GDM1 (cell line): ENCODE measurements around the gene CAP2.
"Not testable (repeated sequence)": the region's sequence is repeated elsewhere in the genome, so short reads cannot be mapped to it uniquely, and the experiment has no call there.

Experiments used
- DNase-seq: peaks from one replicate; lab custom pipeline; 2025; lab: John Stamatoyannopoulos, UW

The CAP2 gene

DNA sequence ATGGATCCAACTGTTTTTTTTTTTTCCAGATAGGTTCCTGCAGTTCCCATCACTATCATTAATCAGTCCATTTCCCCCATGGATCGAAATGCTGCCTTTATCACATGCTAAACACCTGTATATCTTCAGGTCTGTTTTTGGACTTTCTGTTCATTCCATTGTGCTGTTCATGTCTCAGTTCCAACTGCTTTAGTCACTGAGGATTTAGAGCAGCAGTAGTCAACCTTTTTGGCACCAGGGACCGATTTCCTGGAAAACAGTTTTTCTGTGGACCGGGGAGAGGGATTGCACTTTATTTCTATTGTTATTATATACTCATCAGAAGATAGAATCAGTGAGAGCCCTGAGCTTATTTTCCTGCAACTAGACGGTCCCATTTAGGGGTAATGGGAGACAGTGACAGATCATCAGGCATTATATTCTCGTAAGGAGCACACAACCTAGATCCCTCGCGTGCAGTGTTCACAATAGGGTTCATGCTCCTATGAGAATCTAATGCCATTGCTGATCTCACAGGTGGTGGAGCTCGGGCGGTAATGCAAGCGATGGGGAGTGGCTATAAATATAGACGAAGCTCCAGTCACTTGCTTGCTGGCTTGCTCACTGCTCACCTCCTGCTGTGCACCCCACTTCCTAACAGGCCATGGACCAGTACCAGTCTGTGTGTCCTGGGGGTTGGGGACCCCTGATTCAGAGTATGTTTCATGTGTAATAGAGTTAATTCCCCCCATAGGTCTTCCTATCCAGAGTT lies 46.0 kb downstream of the CAP2 start:
- DNase-seq = no peak

DNA sequence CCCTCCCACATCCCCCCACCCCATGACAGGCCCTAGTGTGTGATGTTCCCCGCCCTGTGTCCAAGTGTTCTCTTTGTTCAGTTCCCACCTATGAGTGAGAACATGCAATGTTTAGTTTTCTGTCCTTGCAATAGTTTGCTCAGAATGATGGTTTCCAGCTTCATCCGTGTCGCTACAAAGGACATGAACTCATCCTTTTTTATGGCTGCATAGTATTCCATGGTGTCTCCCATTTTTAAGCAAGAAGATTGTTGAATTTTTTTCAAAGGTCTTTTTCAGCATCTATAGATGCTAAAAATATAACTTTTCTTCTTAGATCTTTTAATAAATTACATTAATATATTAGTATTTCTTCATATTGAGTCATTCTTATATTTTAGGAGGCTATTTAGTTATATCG lies 47.4 kb downstream of the CAP2 start:
- DNase-seq = not testable (repeated sequence)

DNA sequence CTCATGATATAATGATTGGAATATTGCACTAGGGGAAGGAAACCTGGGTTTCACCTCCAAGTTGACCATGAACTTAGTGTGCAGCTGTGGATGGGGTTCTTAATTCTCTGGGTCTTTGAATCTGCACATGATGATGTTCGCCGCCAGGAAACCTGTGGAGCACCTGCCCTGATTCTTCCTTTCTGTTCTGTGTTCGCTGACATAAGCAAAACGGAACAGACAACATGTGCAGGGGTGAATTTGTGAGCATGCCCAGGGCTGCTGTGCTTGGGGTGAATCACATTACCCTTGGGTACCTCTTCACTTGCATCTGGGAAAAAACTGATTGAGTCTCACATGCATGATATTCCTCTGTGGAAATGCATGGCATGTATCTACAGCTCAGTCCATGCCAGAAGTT lies 48.8 kb downstream of the CAP2 start:
- no peak for DNase-seq

DNA sequence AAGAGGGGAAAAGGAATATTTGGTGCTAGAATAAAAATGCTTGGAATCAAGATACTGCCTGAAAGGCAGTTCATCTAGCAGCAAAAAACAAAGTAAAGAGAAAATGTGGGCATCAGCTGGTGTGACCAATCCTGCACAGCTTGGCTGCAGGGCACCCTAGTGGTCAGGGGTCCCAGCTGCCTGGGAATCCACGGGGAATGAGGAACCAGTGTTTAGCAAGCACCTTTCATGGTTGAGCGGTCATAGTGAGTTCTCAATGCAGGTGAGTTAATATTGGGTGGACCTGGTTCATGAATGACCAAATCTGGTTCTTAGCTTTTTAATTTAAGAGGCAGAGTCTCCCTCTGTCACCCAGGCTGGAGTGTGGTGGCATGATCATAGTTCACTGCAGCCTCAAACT lies 53.3 kb downstream of the CAP2 start:
- DNase-seq = no peak

DNA sequence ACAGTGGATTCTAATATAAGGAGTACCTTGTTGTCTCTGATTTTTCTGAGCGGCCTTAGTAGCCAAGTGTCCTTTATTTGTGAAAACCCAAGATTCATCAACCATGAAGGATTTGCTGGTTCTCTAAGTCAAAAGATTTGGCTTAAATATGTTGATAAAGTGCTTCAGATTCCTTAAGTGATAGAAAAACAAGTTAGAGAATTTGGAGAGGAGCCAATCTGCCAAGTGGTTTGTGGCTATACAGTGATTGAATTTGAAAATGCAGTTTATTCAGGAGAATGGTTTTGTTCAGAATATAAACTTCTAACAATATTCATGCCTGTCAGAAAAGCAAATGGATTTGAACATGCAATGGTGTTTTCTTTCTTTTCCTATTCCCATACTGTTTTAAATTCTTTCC lies 54.8 kb downstream of the CAP2 start:
- no peak for DNase-seq

DNA sequence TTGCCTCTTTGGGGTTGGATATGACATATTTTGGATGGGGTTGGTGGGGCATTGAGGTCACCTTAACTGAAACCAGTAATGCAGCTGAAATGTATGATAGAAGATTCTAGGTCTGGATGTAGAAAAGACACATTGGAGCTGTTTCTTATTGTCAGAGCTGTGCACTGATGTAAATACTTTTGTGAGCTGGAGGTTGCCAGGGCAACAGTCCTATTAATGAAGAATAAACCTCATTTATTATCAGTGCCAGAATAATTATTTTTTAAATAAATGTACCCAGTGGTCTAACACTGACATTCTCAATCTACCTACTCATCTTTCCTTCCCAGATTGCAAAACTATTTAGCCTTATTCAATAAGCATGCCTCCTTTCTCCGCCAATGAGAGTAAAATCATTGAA lies 57.0 kb downstream of the CAP2 start:
- DNase-seq = no peak

DNA sequence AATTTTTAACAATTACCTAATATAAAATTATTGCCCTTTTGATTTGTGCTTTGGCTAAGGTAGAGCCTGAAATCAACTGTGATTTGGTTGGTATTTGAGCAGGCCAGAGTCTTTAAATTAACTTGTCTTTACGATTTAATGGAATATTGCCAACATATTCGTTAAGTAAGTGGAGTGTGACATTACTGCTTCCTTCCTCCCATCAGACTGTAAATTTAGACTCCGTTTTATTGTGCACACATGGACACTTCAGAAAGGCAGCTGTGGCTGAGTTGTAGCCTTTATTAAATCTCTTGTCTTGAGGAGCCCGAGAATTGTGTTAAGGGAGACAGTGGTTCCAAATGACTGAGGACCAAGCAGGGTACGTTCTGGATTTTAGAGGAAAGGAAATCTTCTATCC lies 57.4 kb downstream of the CAP2 start:
- DNase-seq = no peak

DNA sequence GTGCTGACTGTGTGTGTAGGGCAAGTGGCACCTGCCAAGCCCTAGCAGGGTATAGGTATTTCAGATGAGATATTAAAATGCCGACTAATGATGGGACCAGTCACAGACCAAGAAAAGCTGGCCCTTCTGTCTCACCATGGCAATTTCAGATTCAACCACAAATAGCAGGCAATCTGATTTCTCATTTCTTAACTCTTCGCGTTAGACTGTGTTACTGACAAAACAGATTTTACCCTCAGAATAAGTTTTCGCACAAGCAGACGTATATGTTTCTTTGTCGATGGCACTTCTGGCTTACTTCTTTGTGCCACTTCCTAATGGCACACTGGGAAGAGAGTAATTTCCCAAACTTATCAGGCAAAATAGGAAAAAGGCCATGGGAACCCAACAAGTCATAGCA lies 58.7 kb downstream of the CAP2 start:
- DNase-seq = no peak

DNA sequence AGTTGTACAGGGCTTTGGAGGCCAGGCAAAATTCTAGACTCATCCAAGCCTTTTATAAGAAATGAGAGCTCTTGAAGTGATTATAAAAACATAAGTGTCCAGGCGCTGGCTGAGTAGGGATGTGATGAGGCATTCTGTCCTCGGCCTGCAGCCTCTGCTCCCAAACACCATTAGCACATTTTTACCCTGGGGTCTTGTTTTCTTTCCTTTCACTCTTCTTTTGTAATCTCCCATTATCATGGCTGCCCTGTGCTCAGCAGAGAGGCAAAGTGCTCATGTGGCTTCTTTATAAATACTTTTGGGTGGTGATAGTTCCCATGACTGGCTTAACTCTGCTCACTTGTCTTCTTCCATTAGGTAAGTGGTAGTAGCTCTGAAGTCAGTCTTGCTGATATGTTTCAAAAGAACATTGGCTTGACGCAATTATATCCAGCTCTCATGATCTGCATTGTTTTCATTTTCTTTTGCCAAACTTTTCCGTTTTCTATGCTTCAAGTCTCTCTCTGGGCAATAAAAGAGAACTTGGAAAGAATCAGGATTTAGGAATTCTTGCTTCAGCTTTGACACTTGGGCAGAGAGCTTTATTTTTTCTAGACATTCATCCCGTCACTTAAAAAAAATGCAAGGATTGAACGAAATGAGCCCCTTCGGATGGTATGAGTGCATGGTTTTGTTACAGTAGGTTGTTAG lies 61.1 kb downstream of the CAP2 start:
- no peak for DNase-seq

DNA sequence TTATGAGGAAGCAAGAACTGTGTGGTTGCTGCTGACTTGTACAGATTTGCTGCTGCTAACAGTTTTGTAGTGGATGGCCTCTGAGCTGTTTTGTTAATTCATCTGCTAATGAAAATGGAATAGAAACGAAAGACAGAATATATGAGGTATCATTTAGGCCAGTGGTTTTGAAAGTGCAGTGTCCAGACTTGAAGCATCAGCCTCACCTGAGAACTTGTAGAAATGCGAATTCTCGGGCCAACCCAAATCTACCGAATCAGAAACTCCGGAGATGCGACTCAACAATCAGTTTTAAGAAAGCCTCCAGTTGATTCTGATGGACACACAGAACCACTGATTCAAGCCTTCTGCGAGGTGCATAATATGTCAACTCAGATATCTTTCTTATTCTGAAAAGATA lies 62.5 kb downstream of the CAP2 start:
- DNase-seq = no peak

DNA sequence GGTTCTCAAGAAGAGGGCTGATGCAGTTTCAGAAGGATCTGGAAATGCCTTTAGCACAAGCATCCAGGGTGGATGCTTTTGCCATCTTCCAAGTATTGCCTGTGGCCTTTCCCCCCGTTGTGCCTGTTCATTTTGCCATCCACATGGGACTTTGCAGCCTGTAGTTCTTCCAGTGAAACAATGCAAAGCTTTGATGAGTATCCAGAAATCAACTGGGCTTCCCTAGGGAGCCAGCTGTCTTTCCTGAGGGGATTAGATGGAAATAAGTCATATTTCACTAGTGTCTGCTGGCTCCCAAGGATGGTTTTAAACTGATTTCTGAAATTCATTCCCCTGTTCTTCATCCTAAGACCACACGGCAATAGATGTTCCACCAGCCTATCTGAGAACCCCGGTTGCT lies 63.3 kb downstream of the CAP2 start:
- no peak for DNase-seq

DNA sequence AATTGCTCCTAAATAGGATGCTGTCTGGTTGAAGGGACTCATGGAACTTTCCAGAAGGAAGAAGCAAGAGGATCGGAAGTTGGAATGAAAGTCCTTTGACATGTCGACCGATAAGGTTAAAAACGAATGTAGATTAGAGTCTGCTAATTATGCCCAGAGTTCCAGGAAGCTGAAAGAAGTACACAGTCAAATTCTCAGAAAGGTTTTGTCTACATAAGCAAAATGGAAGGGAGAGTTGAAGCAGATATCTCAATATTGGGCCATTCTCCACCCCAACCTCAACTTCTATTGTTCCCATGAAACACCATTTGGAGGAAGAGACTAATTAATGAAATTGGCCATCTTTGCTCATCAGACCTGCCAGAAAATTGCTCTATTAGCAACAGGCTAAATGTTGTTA lies 64.0 kb downstream of the CAP2 start:
- no peak for DNase-seq

DNA sequence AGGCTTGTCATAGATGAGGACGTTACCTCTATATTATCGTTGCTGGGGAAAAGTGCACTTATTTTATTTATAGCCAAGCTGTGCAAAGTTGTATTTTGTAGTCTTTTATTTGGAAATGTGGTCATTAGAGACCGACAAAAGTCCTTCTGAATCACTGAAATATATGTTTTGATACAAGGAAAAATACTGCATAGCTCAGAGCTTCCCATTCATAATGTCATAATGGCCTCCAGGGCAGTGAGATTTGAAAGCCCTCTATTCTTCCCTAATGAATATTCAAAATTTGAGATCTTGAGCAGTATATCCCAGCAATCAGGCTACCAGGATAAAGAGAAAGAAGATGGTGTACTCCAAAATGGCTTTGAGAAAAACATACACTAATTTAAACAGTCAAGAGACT lies 64.6 kb downstream of the CAP2 start:
- DNase-seq = no peak

DNA sequence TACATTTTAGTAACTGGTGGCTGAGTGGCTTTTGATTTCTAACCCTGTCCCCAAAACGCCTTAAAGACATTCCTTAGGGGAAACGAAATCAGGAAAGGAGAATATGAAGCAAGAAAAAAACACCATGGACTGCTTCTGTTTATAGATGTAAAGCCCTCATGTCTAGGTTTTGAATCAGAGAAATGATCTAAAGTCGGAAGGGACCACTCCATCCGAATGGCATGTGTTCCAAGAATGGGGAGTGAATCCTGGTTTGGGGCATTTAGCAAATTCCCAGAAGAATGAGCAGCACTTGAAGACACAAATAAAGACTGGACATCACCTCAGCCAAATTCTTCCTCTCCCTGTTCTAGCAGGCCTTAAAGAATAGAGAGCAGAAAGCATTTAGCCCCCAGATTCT lies 65.6 kb downstream of the CAP2 start:
- no peak for DNase-seq

DNA sequence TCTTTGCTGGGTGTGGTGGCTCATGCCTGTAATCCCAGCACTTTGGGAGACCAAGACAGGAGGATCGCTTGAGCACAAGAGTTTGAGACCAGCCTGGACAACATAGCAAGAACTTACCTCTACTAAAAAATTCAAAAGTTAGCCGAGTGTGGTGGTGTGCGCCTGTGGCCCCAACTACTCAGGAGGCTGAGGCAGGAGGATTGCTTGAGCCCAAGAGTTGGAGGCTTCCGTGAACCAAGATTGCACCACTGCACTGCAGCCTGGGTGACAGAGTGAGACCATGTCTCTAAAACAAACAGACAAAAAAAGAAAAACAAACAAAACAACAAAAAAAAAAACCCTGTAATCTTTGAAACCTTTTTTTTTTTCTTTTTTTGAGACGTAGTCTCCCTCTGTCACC lies 67.5 kb downstream of the CAP2 start:
- no peak for DNase-seq

DNA sequence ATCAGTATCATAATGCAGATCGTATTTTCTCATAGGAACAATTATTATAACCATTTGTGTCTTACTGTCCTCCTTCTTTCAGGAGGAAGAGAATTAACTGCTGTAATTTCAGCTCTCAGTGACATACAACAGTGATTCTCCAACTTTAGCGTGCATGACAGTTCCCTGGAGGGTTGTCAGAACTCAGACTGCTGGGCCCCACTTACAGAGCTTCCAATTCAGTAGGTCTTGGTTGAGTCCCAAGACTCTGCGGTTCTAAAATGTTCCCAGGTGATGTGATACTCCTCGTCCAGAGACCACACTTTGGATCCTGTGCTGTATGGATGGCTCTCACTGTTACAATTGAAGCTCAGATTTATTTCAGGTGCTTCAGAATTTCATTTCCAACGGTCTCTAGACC lies 72.8 kb downstream of the CAP2 start:
- no peak for DNase-seq

DNA sequence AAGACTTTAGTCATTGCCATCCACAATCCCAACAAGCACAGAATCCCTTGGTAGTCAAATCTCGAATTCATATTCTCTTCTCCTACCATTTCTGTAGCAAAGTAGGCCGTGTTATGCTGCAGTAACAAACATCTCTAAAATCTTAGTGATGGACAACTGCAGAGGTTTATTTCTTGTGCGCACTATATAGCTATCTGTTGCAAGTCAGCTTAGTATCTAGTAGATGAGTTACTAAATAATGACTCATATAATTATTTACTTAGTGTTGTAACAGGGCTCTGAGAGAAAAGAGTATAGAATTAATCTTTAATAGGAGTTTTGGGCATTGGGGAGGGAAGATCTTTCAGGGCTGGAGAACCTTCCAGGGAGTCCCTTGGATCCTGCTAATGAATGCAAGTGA lies 73.3 kb downstream of the CAP2 start:
- DNase-seq = no peak

DNA sequence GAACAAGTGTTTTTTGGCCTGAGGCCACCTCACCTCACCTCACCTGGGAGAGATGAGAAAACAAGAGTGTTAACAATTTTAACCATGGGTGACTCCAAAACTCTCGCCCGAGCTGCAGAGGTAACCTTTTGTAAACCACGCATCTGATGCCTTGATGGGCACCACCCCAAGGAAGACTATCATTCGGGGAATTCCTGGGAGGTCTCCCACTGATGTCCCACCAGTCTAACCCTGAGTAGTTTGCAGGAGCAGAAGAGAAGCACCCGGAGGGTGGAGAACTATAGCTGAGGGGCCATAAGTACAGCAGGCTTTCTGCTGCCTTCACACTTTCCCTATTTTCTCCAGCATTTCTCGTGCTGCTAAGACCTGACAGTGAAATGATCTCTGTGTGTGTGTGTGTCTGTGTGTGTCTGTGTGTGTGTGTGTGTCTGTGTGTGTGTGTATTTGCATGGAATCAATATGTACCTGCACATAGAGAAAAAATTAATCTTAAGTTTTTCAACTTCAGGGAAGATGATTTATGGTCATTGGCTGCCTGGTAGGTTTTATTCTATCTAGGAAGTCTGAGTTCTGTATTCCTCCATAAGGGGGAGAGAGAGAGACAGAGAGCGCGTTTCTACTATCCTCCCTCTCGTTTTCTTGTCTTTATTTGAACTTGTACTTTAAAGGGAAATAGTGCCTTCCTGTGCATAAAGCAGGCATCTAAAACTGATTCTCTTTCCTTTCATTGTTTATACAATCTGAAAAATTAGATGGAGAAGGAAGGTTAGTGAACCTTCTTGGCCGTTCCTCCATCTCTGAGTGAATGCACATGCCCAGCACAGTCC lies 75.8 kb downstream of the CAP2 start:
- DNase-seq = no peak

DNA sequence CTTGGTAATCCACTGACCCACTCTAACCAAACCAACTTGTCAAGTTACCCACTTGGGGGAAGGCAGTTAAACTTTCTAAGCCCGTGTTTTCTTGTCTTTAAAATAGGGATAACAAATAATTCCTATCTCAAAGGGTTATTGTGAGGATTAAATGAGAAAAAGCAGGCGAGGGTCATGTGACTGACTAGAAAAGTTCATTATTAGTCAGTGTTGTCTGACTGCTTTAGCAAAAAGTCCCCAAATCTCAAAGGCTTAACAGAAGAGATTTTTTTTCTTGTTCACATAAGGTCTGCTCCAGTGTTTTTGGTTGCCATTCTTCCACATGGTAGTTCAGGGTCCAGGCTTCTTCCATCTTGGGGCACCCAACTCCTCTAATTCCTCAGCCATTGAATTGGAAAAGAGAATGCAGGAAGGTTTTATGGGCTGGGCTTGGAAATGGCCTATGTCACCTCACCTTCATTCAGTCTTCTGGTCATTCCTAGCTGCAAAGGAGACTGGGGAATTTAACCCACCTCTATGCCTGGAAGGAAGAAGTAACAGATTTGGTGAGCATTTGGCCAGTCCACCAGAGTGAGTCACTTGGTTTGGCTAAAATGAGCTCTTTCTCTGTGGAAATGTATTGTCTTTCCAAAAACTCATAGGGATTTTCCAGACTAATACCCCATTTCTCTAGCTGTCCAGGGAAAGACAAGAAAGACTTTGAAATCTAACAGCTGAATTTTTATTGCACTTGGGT lies 77.0 kb downstream of the CAP2 start:
- DNase-seq = no peak

DNA sequence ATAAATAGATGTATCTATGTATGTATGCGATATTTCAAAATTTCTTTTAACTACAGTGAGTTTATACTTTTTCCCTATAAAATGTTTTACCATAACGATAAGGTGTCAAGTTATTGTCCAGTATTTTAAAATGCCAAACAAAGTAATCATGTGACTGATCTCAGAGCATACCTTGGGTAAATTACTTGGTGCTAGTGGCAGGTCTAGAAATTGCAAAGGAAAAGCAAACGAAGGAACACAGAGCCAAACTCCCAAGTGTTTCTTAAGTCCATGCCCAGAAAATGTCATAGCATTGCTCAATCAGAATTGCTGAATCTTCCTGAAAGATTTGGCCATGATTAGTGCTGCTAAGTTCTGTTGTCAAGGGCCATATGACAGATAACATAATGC lies 77.5 kb downstream of the CAP2 start:
- no peak for DNase-seq

DNA sequence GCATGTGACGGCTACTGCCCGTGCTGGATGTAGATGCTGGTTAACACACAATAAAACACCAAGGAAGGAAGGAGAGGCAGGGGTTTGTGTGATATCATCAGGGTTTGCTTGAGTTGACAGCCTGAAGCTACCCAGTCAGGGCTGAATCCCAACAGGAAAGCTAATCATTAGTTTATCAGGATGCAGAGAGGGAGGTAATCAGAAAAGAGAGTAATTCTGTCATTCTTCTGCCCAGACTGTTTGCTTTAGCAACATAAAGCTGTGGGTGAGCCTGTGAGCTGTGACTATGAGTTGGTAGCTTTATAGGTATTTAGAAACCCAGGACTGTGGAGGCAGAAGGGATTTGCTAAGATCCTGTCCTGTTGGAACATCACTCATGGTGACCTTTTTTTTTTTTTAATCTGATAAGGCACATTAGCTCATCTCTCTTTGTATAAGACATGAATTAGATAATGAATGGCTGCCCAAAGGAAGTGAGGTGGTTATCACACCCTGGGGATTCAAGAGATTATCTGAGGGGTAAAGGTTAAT lies 79.3 kb downstream of the CAP2 start:
- no peak for DNase-seq

DNA sequence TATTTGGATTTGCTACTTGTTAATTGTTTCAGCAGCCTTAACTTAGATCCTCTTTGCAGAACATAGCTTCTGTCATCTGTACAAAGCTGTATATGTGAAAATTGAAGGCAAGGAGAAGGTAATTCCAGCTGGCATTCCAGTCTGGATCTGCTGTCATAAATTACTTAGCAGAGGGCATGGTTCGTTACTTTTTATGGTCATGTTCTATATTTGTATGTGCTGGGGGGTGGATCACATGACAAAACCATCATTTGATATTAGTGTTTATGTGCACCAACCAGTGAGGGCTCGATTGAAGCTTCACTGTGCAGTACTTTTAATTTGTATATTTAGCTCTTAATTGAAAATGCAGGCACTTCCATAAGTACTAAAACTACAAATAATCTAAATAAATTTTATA lies 80.2 kb downstream of the CAP2 start:
- DNase-seq = no peak
